Measurements from ENCODE around the gene SUSD1.

GRCh38 chr9:112112941-112113681 is 62.0 kb downstream of the SUSD1 start:
- TF ChIP-seq EZH2 (IDR thresholded peaks at IDR 0.05; ENCODE audit: insufficient read depth, poor library complexity, severe bottlenecking) (no peak), EZH2phosphoT487 (IDR thresholded peaks at IDR 0.05; ENCODE audit: insufficient read depth, low read depth) (no peak)
